K562 (cell line): ENCODE results near the gene NDUFA5. TPM values are rescaled to one million over a fixed set of nuclear protein-coding genes. Genes with fewer than 3 reads are reported as not detected.

Source experiments
- BCL6 ChIP-seq: fragments of 250-450 bp; sonication (Bioruptor Pico); IDR thresholded peaks from 2 replicates; pipeline ENCODE4 v1.4.0; 2020
- BDP1 ChIP-seq: IDR thresholded peaks from 3 replicates; pipeline ENCODE4 v1.6.1; 2011; ENCODE audit not compliant: insufficient read length, insufficient read depth
- BRD4 ChIP-seq: fragments of 200-600 bp; sonication (generic); IDR thresholded peaks from 2 replicates; pipeline ENCODE4 v1.6.1; 2017; ENCODE audit warnings: inconsistent platforms
- CHD4 ChIP-seq: fragments of 200-600 bp; sonication (generic); IDR thresholded peaks from 3 replicates; pipeline ENCODE4 v1.6.1; 2012; ENCODE audit warnings: low read depth, mild to moderate bottlenecking, mixed read lengths, low read length, inconsistent platforms; ENCODE audit not compliant: insufficient read depth, insufficient replicate concordance, poor library complexity, severe bottlenecking
- GABPA ChIP-seq: fragments of 200-800 bp; sonication (Bioruptor generic); conservative IDR thresholded peaks from 2 replicates; pipeline ENCODE4 v1.6.1; 2016; ENCODE audit warnings: low read depth, missing genetic modification characterization, missing compliant biosample characterization
- HMG20A ChIP-seq: fragments of 450-650 bp; formaldehyde crosslinking; conservative IDR thresholded peaks from 2 replicates; pipeline ENCODE4 v1.4.0; 2020; ENCODE audit warnings: mild to moderate bottlenecking, mixed read lengths
- KHSRP ChIP-seq: fragments of 450-650 bp; IDR thresholded peaks from 2 replicates; pipeline ENCODE4 v1.6.1; 2017
- NCOA4 ChIP-seq: fragments of 450-650 bp; IDR thresholded peaks from 2 replicates; pipeline ENCODE4 v1.6.1; 2018; ENCODE audit warnings: mild to moderate bottlenecking; ENCODE audit not compliant: partially characterized antibody
- OTX1 ChIP-seq: fragments of 450-650 bp; formaldehyde crosslinking; IDR thresholded peaks from 2 replicates; pipeline ENCODE4 v1.4.0; 2022; ENCODE audit warnings: mild to moderate bottlenecking
- RBM25 ChIP-seq: fragments of 200-400 bp; formaldehyde crosslinking; IDR thresholded peaks from 2 replicates; pipeline ENCODE4 v1.6.1; 2018; ENCODE audit warnings: low read length, low read depth, moderate library complexity; ENCODE audit not compliant: severe bottlenecking
- SAFB2 ChIP-seq: fragments of 200-400 bp; formaldehyde crosslinking; IDR thresholded peaks from 2 replicates; pipeline ENCODE4 v1.6.1; 2018; ENCODE audit warnings: borderline replicate concordance, low read length, low read depth, moderate library complexity; ENCODE audit not compliant: severe bottlenecking
- TAF7 ChIP-seq: fragments of 450-650 bp; IDR thresholded peaks from 2 replicates; pipeline ENCODE4 v1.6.1; 2016; ENCODE audit warnings: missing genetic modification characterization, missing compliant biosample characterization
- TCF3 ChIP-seq: sonication (generic); formaldehyde crosslinking; IDR thresholded peaks from 2 replicates; pipeline ENCODE4 v1.4.0; 2020; ENCODE audit warnings: mild to moderate bottlenecking, missing genetic modification reagents
- TCF7 ChIP-seq: sonication (generic); IDR thresholded peaks from 2 replicates; pipeline ENCODE4 v1.6.1; 2016; ENCODE audit warnings: antibody characterized with exemption, borderline replicate concordance
- XRCC4 ChIP-seq: IDR thresholded peaks from one replicate; pipeline ENCODE4 v1.6.1; 2011; ENCODE audit not compliant: insufficient read depth, insufficient read length; ENCODE audit errors: extremely low read depth
- polyA plus RNA-seq, 8 experiments: library from polyadenylated mRNA; depleted of rRNA in 4 of 8; stranded (reverse) in 5 of 8; unstranded in 3 of 8; fragments of >200 nt; fragmentation: Nextera tagmentation in 2 of 8; fragmentation: Illumina TruSeq in 1 of 8; extraction: Ambion mirVana in 2 of 8; extraction: Trizol in 1 of 8; gene quantifications; 2 replicates each; pipeline versions ENCODE4 v1.2.1 to v1.2.3, GENCODE V29; 2011 to 2014; ENCODE audit warnings: inconsistent platforms in 1 of 8, missing spikeins in 1 of 8
- total RNA-seq, 7 experiments: library from RNA; depleted of rRNA in 6 of 7; stranded (reverse); fragments of >200 nt in 6 of 7; fragmentation: Illumina TruSeq in 2 of 7; extraction: Trizol in 2 of 7; gene quantifications; 2 replicates each; pipeline versions ENCODE4 v1.2.1 to v1.2.3, GENCODE V29; 2011 to 2021; ENCODE audit warnings: low replicate concordance in 1 of 7
- TF ChIP-seq, protein P1 (sequence below): sonication (generic); formaldehyde crosslinking; IDR thresholded peaks from 2 replicates; pipeline ENCODE4 v1.8.0; 2022; ENCODE audit warnings: missing genetic modification reagents, mild to moderate bottlenecking, moderate library complexity, borderline replicate concordance
- TF ChIP-seq, protein P2 (sequence below): sonication (generic); formaldehyde crosslinking; IDR thresholded peaks from 2 replicates; pipeline ENCODE4 v1.8.0; 2023; ENCODE audit warnings: mild to moderate bottlenecking, missing genetic modification reagents
- TF ChIP-seq, protein P3 (sequence below): fragments of 450-650 bp; formaldehyde crosslinking; IDR thresholded peaks from 2 replicates; pipeline ENCODE4 v1.4.0; 2020; ENCODE audit warnings: mild to moderate bottlenecking, moderate library complexity
- TF ChIP-seq, protein P4 (sequence below): fragments of 450-650 bp; IDR thresholded peaks from 2 replicates; pipeline ENCODE4 v1.6.1; 2017; ENCODE audit warnings: mild to moderate bottlenecking, moderate library complexity
- TF ChIP-seq, protein P5 (sequence below): sonication (generic); formaldehyde crosslinking; IDR thresholded peaks from 2 replicates; pipeline ENCODE4 v1.8.0; 2022; ENCODE audit warnings: mild to moderate bottlenecking, missing genetic modification reagents

The NDUFA5 gene
- total and polyA plus RNA-seq, 9 of the 15 experiments (the other 6 are each of a cell fraction or from before 2014, with no cell fraction given), result 155 to 677 (median 269) TPM

DNA sequence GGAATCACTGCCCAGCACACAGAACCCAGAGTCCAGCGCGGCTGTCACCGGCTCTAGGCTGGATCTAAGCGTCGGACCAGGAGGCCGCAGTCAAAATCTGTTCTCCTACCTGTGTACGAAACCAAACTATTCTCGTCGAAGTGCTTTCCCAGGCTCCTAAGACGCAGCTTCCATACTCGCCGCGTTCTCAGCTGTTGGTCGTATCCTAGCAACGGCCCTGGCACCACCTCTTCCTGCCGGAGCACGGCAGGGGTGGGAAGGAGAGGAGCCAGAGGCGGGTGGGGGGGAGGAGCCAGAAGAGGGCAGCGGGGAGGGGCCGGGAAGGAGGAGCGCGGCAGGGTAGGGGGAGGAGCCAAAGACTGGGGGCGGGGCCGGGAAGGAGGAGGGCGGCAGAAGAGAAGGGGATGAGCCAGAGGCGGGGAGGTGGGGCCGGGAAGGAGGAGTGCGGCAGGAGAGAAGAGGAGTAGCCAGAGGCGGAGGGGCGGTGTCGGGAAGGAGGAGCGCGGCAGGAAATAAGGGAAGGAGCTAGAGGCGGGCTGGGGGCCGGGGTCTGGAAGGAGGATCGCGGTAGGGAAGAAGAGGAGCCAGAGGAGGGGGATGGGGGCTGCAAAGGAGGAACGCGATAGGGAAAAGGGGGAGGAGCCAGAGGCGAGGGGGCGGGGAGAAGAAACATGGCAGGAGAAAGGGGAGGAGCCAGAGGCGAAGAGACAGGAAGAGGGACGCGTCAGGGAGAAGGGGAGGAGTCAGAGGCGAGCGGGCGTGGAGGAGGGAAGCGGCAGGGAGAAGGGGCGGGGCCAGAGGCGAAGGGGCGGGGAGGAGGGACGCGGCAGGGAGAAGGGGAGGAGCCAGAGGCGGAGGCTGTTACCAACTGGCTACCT is 23.0 kb downstream of the NDUFA5 start, which contains the start of gene IQUB (continued):
- TF ChIP-seq, protein P1, sequence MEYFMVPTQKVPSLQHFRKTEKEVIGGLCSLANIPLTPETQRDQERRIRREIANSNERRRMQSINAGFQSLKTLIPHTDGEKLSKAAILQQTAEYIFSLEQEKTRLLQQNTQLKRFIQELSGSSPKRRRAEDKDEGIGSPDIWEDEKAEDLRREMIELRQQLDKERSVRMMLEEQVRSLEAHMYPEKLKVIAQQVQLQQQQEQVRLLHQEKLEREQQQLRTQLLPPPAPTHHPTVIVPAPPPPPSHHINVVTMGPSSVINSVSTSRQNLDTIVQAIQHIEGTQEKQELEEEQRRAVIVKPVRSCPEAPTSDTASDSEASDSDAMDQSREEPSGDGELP (CRISPR knock-in tag), result peak; percentile 99
- no peak for TF ChIP-seq RBM25
- no peak for TF ChIP-seq CHD4
- TF ChIP-seq, protein P2, sequence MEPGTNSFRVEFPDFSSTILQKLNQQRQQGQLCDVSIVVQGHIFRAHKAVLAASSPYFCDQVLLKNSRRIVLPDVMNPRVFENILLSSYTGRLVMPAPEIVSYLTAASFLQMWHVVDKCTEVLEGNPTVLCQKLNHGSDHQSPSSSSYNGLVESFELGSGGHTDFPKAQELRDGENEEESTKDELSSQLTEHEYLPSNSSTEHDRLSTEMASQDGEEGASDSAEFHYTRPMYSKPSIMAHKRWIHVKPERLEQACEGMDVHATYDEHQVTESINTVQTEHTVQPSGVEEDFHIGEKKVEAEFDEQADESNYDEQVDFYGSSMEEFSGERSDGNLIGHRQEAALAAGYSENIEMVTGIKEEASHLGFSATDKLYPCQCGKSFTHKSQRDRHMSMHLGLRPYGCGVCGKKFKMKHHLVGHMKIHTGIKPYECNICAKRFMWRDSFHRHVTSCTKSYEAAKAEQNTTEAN (CRISPR knock-in tag), result no peak
- TF ChIP-seq HMG20A (CRISPR knock-in tag), result no peak
- no peak for TF ChIP-seq XRCC4
- TF ChIP-seq GABPA (tag), result peak; percentile 84
- TF ChIP-seq SAFB2, result no peak
- TF ChIP-seq TCF7, result 0 out of 2 replicates have a peak, but pooled peaks have one; percentile 47
- no peak for TF ChIP-seq BCL6 (CRISPR knock-in tag)
- no peak for TF ChIP-seq BRD4
- TF ChIP-seq TAF7 (tag), result peak; percentile 23; the same call in 1 of the 2 replicates
- TF ChIP-seq KHSRP, result peak; percentile 31; the same call in 1 of the 2 replicates
- no peak for TF ChIP-seq TCF3 (CRISPR knock-in tag)
- TF ChIP-seq, protein P3, sequence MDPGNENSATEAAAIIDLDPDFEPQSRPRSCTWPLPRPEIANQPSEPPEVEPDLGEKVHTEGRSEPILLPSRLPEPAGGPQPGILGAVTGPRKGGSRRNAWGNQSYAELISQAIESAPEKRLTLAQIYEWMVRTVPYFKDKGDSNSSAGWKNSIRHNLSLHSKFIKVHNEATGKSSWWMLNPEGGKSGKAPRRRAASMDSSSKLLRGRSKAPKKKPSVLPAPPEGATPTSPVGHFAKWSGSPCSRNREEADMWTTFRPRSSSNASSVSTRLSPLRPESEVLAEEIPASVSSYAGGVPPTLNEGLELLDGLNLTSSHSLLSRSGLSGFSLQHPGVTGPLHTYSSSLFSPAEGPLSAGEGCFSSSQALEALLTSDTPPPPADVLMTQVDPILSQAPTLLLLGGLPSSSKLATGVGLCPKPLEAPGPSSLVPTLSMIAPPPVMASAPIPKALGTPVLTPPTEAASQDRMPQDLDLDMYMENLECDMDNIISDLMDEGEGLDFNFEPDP, result no peak
- peak; percentile 99 for TF ChIP-seq OTX1
- TF ChIP-seq NCOA4, result no peak
- no peak for TF ChIP-seq BDP1
- TF ChIP-seq, protein P4, sequence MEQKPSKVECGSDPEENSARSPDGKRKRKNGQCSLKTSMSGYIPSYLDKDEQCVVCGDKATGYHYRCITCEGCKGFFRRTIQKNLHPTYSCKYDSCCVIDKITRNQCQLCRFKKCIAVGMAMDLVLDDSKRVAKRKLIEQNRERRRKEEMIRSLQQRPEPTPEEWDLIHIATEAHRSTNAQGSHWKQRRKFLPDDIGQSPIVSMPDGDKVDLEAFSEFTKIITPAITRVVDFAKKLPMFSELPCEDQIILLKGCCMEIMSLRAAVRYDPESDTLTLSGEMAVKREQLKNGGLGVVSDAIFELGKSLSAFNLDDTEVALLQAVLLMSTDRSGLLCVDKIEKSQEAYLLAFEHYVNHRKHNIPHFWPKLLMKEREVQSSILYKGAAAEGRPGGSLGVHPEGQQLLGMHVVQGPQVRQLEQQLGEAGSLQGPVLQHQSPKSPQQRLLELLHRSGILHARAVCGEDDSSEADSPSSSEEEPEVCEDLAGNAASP, result no peak
- TF ChIP-seq, protein P5, sequence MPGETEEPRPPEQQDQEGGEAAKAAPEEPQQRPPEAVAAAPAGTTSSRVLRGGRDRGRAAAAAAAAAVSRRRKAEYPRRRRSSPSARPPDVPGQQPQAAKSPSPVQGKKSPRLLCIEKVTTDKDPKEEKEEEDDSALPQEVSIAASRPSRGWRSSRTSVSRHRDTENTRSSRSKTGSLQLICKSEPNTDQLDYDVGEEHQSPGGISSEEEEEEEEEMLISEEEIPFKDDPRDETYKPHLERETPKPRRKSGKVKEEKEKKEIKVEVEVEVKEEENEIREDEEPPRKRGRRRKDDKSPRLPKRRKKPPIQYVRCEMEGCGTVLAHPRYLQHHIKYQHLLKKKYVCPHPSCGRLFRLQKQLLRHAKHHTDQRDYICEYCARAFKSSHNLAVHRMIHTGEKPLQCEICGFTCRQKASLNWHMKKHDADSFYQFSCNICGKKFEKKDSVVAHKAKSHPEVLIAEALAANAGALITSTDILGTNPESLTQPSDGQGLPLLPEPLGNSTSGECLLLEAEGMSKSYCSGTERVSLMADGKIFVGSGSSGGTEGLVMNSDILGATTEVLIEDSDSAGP, result no peak
